PFSK-1 (cell line): ENCODE results near the gene EFCAB8.

Source experiments
- FOXP2 ChIP-seq: optimal IDR thresholded peaks from 2 replicates; pipeline ENCODE3; 2011; ENCODE audit warnings: borderline replicate concordance, control low read depth, inconsistent platforms; ENCODE audit not compliant: insufficient read depth; ENCODE audit errors: extremely low read length, extremely low read depth
- POLR2AphosphoS5 ChIP-seq: IDR thresholded peaks from 2 replicates; pipeline ENCODE4 v1.6.1; 2012; ENCODE audit warnings: low read depth, mild to moderate bottlenecking, control low read depth, low read length, moderate library complexity
- SIN3A ChIP-seq: IDR thresholded peaks from 2 replicates; pipeline ENCODE4 v1.6.1; 2012; ENCODE audit warnings: mild to moderate bottlenecking, low read length, moderate library complexity, borderline replicate concordance; ENCODE audit not compliant: insufficient read depth
- TAF1 ChIP-seq: IDR thresholded peaks from 2 replicates; pipeline ENCODE4 v1.6.1; 2012; ENCODE audit warnings: low read length, control low read depth, borderline replicate concordance; ENCODE audit not compliant: insufficient read depth
- TF ChIP-seq, protein P1 (sequence below), 2 experiments: IDR thresholded peaks; 2 replicates each; pipeline versions ENCODE4 v1.6.1 to v1.8.0; 2011 to 2012; ENCODE audit warnings: low read depth in 2 of 2, low read length in 2 of 2, control low read depth in 1 of 2, inconsistent platforms in 1 of 2, mild to moderate bottlenecking in 1 of 2, moderate library complexity in 1 of 2; ENCODE audit not compliant: insufficient read depth in 1 of 2

EFCAB8 gene

DNA sequence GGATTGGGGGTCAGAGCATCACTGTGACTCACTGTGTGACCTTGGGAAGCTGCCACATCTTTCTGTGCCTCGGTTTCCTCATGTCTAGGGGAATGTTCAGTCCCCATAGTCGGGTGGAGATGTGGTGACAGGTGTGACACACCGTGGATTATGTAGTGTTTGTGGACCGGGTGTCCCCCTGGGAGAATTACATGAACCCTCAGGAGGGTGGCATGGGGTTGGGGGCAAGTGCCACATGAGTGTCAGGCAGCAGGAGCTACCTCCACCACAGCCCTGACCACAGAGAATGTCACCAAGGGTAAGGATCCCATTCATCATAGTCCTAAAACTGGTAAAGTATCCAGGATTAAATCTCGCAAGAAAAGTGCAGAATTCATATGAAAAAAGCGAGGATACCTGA, 122.3 kb downstream of the EFCAB8 start:
- no peak for TF ChIP-seq POLR2AphosphoS5
- TF ChIP-seq, protein P1, sequence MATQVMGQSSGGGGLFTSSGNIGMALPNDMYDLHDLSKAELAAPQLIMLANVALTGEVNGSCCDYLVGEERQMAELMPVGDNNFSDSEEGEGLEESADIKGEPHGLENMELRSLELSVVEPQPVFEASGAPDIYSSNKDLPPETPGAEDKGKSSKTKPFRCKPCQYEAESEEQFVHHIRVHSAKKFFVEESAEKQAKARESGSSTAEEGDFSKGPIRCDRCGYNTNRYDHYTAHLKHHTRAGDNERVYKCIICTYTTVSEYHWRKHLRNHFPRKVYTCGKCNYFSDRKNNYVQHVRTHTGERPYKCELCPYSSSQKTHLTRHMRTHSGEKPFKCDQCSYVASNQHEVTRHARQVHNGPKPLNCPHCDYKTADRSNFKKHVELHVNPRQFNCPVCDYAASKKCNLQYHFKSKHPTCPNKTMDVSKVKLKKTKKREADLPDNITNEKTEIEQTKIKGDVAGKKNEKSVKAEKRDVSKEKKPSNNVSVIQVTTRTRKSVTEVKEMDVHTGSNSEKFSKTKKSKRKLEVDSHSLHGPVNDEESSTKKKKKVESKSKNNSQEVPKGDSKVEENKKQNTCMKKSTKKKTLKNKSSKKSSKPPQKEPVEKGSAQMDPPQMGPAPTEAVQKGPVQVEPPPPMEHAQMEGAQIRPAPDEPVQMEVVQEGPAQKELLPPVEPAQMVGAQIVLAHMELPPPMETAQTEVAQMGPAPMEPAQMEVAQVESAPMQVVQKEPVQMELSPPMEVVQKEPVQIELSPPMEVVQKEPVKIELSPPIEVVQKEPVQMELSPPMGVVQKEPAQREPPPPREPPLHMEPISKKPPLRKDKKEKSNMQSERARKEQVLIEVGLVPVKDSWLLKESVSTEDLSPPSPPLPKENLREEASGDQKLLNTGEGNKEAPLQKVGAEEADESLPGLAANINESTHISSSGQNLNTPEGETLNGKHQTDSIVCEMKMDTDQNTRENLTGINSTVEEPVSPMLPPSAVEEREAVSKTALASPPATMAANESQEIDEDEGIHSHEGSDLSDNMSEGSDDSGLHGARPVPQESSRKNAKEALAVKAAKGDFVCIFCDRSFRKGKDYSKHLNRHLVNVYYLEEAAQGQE (IDR thresholded peaks at IDR 0.05; ENCODE audit: insufficient read depth in 1 of 2, low read depth in 2 of 2, low read length in 2 of 2) = no peak

DNA sequence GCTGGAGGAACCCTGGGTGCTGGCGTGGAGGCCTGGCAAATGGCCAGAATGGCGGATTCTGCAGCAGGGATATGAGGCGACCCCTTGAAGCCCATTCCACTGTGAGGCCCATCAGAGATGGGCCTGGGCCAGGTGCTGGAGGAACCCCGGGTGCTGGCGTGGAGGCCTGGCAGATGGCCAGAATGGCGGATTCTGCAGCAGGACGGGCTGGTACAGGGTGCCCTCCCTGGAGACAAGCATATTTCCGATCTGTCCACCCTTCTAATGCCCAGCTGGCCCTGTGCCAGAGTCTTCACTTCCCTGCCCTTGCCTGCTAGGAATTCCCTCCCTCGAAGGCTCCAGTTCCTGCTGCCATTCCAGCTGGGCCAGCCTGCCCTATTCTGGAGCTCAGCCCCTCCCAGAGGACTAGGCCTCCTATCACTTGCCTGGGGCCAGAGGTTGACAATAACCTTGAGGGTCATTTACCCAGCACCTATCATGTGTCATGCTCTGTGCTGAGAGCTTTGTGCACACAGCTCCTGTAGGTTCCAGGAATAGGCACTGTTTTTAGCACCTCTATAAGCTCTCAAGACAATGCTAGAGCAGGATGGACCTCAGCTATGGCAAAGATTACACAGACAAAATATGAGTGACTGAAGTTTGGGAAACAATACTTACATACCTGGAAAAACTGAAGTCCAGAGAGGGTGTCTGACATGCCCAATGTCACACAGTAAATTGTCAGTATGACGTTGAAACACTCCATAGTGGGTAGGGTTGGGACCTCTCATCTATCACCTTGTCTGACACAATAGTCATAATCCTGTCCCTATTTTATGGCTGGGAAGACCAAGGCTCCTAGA, 124.1 kb downstream of the EFCAB8 start:
- TF ChIP-seq TAF1 = no peak
- no peak for TF ChIP-seq POLR2AphosphoS5
- no peak for TF ChIP-seq FOXP2

DNA sequence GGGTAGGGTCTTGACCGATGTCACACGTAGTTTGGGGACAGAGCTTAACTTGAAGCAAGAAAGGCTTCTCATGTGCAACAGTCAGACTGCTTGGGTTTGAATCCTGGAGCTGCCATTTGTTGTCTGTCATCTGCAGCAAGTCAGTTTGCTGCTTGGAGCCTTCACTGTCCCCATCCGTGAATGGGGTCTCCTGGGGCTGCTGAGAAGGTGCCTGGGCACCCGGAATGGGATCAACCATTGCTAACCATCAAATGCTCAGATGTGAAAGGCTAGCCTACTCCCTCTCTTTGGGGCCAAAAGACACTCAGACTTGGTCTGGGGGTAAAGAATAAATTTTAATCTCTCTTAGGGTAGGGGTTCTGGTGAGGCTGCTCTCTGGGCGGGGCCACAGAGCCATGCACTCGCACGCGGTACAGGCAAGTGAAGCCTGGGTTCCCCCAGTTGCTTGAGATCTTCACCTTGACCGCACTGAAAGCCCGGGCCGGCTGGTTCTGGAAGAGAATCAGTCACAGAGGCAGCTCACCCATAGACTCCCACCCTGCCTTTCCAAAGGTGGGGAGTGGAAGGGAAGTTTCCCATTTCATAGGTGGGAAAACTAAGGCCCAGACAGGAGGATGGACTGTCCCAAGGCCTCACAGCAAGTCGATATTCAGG, 124.9 kb downstream of the EFCAB8 start:
- no peak for TF ChIP-seq SIN3A
- no peak for TF ChIP-seq FOXP2

DNA sequence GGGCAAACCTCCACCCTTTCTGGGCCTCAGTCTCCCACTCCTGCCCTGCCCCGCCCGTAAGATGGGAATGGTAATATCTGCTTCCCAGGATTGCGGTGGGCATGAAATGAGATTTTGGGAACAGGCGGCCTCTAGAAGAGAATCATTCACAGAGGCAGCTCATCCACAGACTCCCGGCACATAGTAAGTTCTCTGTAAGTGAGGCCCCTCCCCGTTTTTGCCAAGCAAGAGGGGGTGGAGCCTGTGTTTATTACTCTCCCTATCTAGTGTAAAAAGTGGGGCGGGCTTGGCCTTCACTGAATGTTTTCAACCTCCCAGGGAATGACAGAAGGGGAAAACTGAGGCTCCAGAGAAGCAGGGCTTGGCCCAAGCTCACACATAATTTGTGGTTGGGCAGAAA, 125.5 kb downstream of the EFCAB8 start:
- TF ChIP-seq POLR2AphosphoS5 = no peak
- TF ChIP-seq, protein P1 (IDR thresholded peaks at IDR 0.05; ENCODE audit: insufficient read depth in 1 of 2, low read depth in 2 of 2, low read length in 2 of 2) = no peak
- TF ChIP-seq TAF1 = no peak
- TF ChIP-seq SIN3A = no peak
- no peak for TF ChIP-seq FOXP2

DNA sequence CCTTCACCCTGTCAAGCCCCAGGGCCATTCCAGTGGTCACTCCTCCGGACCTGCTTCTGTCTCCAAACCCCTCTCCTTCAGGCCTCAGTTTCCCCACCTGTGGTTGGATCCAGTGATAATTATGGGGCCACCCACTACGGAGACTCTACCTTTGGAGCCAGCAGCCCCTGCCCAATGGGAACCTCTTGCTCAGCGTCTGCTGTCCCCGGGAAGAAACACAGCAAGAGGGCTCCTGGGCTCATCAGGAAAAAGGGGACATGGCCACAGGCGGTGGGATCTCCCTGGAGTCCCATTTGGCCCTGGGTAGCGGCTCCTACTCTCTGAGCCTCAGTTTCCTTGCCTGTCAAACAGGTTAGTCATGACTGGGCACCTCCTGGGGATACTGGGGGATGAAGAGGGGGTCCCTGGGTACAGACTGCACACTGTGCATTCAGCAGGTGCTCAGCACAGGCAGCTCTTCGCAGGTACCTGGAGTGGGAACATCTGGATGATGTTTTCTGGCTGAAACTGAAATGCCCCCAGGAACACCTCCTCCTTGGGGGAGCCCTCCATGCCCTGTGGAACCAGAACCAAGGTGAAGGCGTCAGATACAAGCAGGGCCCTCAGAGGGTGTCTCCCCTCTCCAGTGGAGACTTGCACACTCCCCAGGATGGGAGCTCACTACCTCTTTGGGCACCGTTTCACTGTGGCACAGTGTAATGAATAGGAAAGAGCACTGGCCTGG, 126.1 kb downstream of the EFCAB8 start:
- no peak for TF ChIP-seq POLR2AphosphoS5
- no peak for TF ChIP-seq SIN3A
- no peak for TF ChIP-seq TAF1
- TF ChIP-seq, protein P1 (IDR thresholded peaks at IDR 0.05; ENCODE audit: insufficient read depth in 1 of 2, low read depth in 2 of 2, low read length in 2 of 2) = no peak
- TF ChIP-seq FOXP2 = no peak

DNA sequence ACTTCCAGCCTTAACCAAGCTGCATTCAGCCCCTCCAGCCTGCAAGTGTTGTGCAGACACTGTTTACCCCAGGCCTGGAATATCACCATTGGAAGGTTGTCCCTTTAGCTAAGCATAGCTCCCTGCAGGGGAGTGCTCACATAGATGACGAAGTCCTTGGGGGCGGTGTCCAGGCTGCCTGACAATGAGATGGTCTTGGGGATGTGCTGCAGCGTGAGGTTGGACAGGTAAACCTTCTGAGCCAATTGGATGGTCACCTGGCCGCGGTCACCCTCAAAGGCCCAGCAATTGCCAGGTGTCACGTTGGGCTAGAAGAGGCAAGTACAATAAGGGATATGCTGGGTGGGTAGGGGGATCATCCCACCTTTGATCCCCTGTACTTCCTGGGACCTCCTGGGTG, 126.9 kb downstream of the EFCAB8 start:
- TF ChIP-seq SIN3A (no peak), POLR2AphosphoS5 (no peak), TAF1 (no peak), FOXP2 (no peak)
- TF ChIP-seq, protein P1 (IDR thresholded peaks at IDR 0.05; ENCODE audit: insufficient read depth in 1 of 2, low read depth in 2 of 2, low read length in 2 of 2) = no peak
